Uterus (tissue), 4 donors: ENCODE data around the gene SBK3. TPM values are rescaled to one million over a fixed set of nuclear protein-coding genes. Genes with fewer than 3 reads are reported as not detected.
"Not testable (repeated sequence)": the region's sequence is repeated elsewhere in the genome, so short reads cannot be mapped to it uniquely, and the experiment has no call there.

Experiments
- DNase-seq, 2 donors: peaks; one replicate each; pipeline ENCODE4 v3.0.0-alpha.2; 2019 to 2020
- H3K27ac ChIP-seq, 2 donors: fragments of 200-600 bp; sonication (generic); 1 replicate in 1 of 2; 2 replicates in 1 of 2; pipeline ENCODE4 v1.5.1; 2016 to 2018
- H3K27me3 ChIP-seq, 2 donors: fragments of 200-600 bp; sonication (generic); one replicate each; pipeline ENCODE4 v1.5.1; 2018 to 2019; ENCODE audit warnings: control low read depth in 1 of 2
- H3K36me3 ChIP-seq, 2 donors: fragments of 200-600 bp; sonication (generic); one replicate each; pipeline ENCODE4 v1.5.1; 2019; ENCODE audit warnings: control low read depth in 1 of 2
- H3K4me1 ChIP-seq, 2 donors: fragments of 200-600 bp; sonication (generic); one replicate each; pipeline ENCODE4 v1.5.1; 2018 to 2019; ENCODE audit warnings: control low read depth in 1 of 2
- H3K4me3 ChIP-seq, 2 donors: fragments of 200-600 bp; sonication (generic); 1 replicate in 1 of 2; 2 replicates in 1 of 2; pipeline ENCODE4 v1.5.1; 2018 to 2019; ENCODE audit warnings: mild to moderate bottlenecking in 1 of 2
- H3K9me3 ChIP-seq, 2 donors: fragments of 200-600 bp; sonication (generic); one replicate each; pipeline ENCODE4 v1.5.1; 2019; ENCODE audit warnings: control low read depth in 1 of 2
- CTCF ChIP-seq, 4 experiments: fragments of 200-600 bp in 2 of 4; fragments of 450-650 bp in 2 of 4; sonication (generic) in 2 of 4; IDR thresholded peaks; one replicate each; pipeline ENCODE4 v1.5.1; 2016 to 2019; ENCODE audit warnings: antibody characterized with exemption in 4 of 4, mild to moderate bottlenecking in 2 of 4, moderate library complexity in 1 of 4
- POLR2A ChIP-seq, 2 donors: fragments of 450-650 bp; IDR thresholded peaks; one replicate each; pipeline ENCODE4 v1.6.1; 2016; ENCODE audit warnings: antibody characterized with exemption in 2 of 2, mild to moderate bottlenecking in 1 of 2, moderate library complexity in 1 of 2
- intact Hi-C: fragments of 100-400 bp; cut with DNase I; formaldehyde crosslinking; loops from one replicate; pipeline ENCODE4 v1.15.1; 2023; ENCODE audit warnings: low total_unique reads
- total RNA-seq, 4 donors: library from RNA; depleted of rRNA in 3 of 4; stranded (reverse); fragments of >200 nt in 3 of 4; gene quantifications; one replicate each; pipeline versions ENCODE4 v1.1.0 to v1.2.4, GENCODE V29; 2014 to 2023
- donor health status: DM: yes; HTN: yes; CAD: no.

Gene SBK3
- total RNA-seq, 4 donors from 2014 or later: 0.34 to 0.35 TPM; not detected in 2

DNA sequence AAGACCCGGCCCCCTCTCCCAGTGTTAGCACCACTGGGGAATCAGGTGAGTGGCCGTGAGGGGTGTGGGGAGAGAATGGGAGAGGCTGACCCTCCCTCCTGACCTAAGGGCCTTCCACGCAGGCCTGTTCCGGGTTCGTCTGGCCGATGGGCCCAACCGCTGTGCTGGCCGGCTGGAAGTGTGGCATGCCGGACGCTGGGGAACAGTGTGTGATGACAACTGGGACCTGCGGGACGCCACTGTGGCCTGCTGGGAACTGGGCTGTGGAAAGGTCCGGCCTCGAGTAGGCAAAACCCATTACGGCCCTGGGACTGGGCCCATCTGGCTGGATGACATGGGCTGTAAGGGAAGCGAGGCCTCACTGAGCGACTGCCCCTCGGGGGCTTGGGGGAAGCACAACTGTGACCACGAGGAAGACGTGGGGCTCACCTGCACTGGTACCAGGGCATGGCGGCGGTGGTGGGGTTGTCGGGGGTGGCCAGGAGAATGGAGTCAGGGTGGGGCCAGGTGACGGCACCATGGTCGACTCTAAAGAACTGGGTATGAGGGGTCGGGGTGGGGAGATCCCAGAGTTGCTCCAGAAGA is 44.9 kb downstream of the SBK3 start:
- no peaks in the 10 kb centered on the region for H3K9me3 ChIP-seq
- H3K4me1 ChIP-seq: peaks cover 0 to 7% of the 10 kb centered on the region in 2 donors
- H3K27me3 ChIP-seq: no peaks in the 10 kb centered on the region
- TF ChIP-seq POLR2A (IDR thresholded peaks at IDR 0.05) (no peak), CTCF (IDR thresholded peaks at IDR 0.05) (no peak)
- H3K36me3 ChIP-seq: no peaks in the 10 kb centered on the region
- no peak overlapping the region for H3K4me3 ChIP-seq
- intact Hi-C loops: loop anchor here (5.0 kb wide), 1 partner anchor 33 kb away; no protein-coding TSS in a partner anchor
- no peak for DNase-seq
- H3K27ac ChIP-seq: no peak overlapping the region

DNA sequence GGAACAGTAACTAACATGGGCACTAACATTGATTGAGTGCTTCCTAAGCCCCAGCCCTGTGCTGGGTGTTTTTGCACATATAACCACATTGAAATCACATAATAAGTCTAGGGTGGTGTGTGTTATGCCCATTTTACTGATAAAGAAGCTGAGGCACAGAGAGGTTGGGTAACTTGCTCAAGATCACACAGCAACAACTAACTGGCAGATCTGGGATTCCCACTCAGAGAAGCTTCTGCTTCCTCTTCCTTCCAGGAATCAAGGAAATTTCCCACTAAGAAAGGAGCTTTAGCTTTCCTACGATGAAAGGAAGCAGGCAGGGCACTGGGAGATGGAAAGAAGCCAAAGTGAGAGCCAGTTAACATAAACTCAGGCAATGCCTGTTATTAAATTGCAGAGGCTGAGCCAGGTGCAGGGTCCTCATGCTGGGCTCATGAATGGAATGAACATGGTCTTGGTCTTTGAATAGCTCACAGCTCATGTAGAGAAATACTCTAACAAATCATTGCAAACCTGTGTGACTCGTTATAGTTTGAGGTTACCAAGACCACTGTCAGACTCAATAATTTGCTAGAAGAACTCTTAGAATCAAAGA is 47.0 kb downstream of the SBK3 start:
- no peaks in the 10 kb centered on the region for H3K27me3 ChIP-seq
- DNase-seq: no peak

DNA sequence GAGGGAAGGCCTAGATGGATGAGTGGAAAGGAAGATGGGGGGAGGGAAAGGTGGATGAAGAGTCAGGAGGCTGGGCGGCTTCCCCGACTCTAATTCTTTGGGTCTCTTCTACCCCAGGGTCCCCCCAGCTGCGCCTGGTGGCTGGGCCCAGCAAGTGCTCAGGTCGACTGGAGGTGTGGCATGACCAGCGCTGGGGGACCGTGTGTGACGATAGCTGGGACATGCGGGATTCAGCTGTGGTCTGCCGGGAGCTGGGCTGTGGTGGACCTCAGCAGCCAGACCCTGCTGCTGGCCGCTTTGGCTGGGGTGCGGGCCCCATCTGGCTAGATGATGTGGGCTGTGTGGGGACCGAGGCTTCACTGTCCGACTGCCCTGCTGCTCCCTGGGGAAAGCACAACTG is 47.6 kb downstream of the SBK3 start:
- Histone ChIP-seq H3K9me3 (no peaks in the 10 kb centered on the region), H3K36me3 (no peaks in the 10 kb centered on the region), H3K4me1 (no peaks in the 10 kb centered on the region), H3K4me3 (no peak overlapping the region), H3K27me3 (no peaks in the 10 kb centered on the region), H3K27ac (no peak overlapping the region)
- no peak for TF ChIP-seq CTCF (IDR thresholded peaks at IDR 0.05)
- TF ChIP-seq POLR2A (IDR thresholded peaks at IDR 0.05): no peak
- intact Hi-C loops: no loop called here
- DNase-seq: no peak

More for the DNA sequence above, 47.0 kb downstream of the SBK3 start:
- H3K4me1 ChIP-seq: peaks cover 0 to under 1% of the 10 kb centered on the region in 2 donors
- TF ChIP-seq POLR2A (IDR thresholded peaks at IDR 0.05): no peak
- TF ChIP-seq CTCF (IDR thresholded peaks at IDR 0.05): no peak
- no peak overlapping the region for H3K4me3 ChIP-seq
- H3K9me3 ChIP-seq: no peaks in the 10 kb centered on the region
- no peaks in the 10 kb centered on the region for H3K36me3 ChIP-seq
- intact Hi-C loops: no loop called here
- H3K27ac ChIP-seq: no peak overlapping the region

- H3K27me3 ChIP-seq, DNase-seq, H3K4me3 ChIP-seq, intact Hi-C loops, H3K27ac ChIP-seq, H3K9me3 ChIP-seq, H3K36me3 ChIP-seq, H3K4me1 ChIP-seq: not testable (repeated sequence)
Observed at GRCh38 chr19:55496820-55497219, 48.5 kb downstream of the SBK3 start.

GRCh38 chr19:55495646-55496349 is 49.5 kb downstream of the SBK3 start:
- H3K4me3 ChIP-seq: no peak overlapping the region
- intact Hi-C loops: no loop called here
- no peaks in the 10 kb centered on the region for H3K36me3 ChIP-seq
- peak overlapping the region in 1 of 2 donors; percentile 96 for H3K27ac ChIP-seq
- DNase-seq: no peak
- TF ChIP-seq POLR2A (IDR thresholded peaks at IDR 0.05) (no peak), CTCF (IDR thresholded peaks at IDR 0.05) (no peak)
- H3K9me3 ChIP-seq: no peaks in the 10 kb centered on the region
- no peaks in the 10 kb centered on the region for H3K27me3 ChIP-seq
- peaks cover 0 to 8% of the 10 kb centered on the region in 2 donors for H3K4me1 ChIP-seq
